H9 (cell line): ENCODE results near the gene OR13C9. TPM values are rescaled to one million over a fixed set of nuclear protein-coding genes. Genes with fewer than 3 reads are reported as not detected.

Source experiments
- DNase-seq: peaks from one replicate; pipeline ENCODE4 v3.0.0-alpha.2; 2017
- H2AFZ ChIP-seq: one replicate; pipeline ENCODE4 v1.6.1; 2013; ENCODE audit warnings: mild to moderate bottlenecking, low read length, control low read depth, moderate library complexity
- H2AK5ac ChIP-seq: 2 replicates; pipeline ENCODE4 v1.6.1; 2013; ENCODE audit warnings: low read length, control low read depth, mixed read lengths; ENCODE audit not compliant: insufficient read length
- H2BK120ac ChIP-seq: one replicate; pipeline ENCODE4 v1.6.1; 2013; ENCODE audit warnings: low read depth, mild to moderate bottlenecking, low read length, control low read depth, inconsistent platforms; ENCODE audit not compliant: poor library complexity, severe bottlenecking
- H2BK12ac ChIP-seq: 2 replicates; pipeline ENCODE4 v1.6.1; 2013; ENCODE audit warnings: low read length, control low read depth, mixed read lengths, low read depth; ENCODE audit not compliant: insufficient read length
- H2BK15ac ChIP-seq: 2 replicates; pipeline ENCODE4 v1.6.1; 2013; ENCODE audit warnings: low read depth, low read length, control low read depth
- H2BK20ac ChIP-seq: one replicate; pipeline ENCODE4 v1.6.1; 2013; ENCODE audit warnings: low read depth, mild to moderate bottlenecking, low read length, control low read depth, inconsistent platforms; ENCODE audit not compliant: poor library complexity, severe bottlenecking
- H2BK5ac ChIP-seq: 2 replicates; pipeline ENCODE4 v1.6.1; 2013; ENCODE audit warnings: low read length, control low read depth, mixed read lengths; ENCODE audit not compliant: insufficient read length
- H3K14ac ChIP-seq: 2 replicates; pipeline ENCODE4 v1.6.1; 2013; ENCODE audit warnings: low read length, control low read depth; ENCODE audit not compliant: insufficient read depth
- H3K18ac ChIP-seq: 2 replicates; pipeline ENCODE4 v1.6.1; 2013; ENCODE audit warnings: low read depth, mild to moderate bottlenecking, mixed read lengths, low read length, control low read depth; ENCODE audit not compliant: insufficient read length
- H3K23ac ChIP-seq: 2 replicates; pipeline ENCODE4 v1.6.1; 2013; ENCODE audit warnings: low read length, control low read depth, mixed read lengths, low read depth; ENCODE audit not compliant: insufficient read length
- H3K23me2 ChIP-seq: 2 replicates; pipeline ENCODE4 v1.6.1; 2013; ENCODE audit warnings: low read depth, mild to moderate bottlenecking, mixed read lengths, low read length, control low read depth; ENCODE audit not compliant: insufficient read length, poor library complexity, severe bottlenecking
- H3K27ac ChIP-seq: 2 replicates; pipeline ENCODE4 v1.5.1; 2013; ENCODE audit warnings: low read length, control low read depth, mixed read lengths, low read depth; ENCODE audit not compliant: insufficient read length
- H3K27me3 ChIP-seq: 2 replicates; pipeline ENCODE4 v1.6.1; 2013; ENCODE audit warnings: low read length, control low read depth, inconsistent platforms; ENCODE audit not compliant: insufficient read depth
- H3K4ac ChIP-seq: 2 replicates; pipeline ENCODE4 v1.6.1; 2013; ENCODE audit warnings: low read depth, mild to moderate bottlenecking, control low read depth, inconsistent platforms, low read length, moderate library complexity
- H3K4me1 ChIP-seq: 2 replicates; pipeline ENCODE4 v1.6.1; 2013; ENCODE audit warnings: low read length, control low read depth, inconsistent platforms; ENCODE audit not compliant: insufficient read depth
- H3K4me2 ChIP-seq: 2 replicates; pipeline ENCODE4 v1.6.1; 2013; ENCODE audit warnings: low read length, control low read depth, mixed read lengths; ENCODE audit not compliant: insufficient read length, insufficient read depth
- H3K56ac ChIP-seq: 2 replicates; pipeline ENCODE4 v1.6.1; 2013; ENCODE audit warnings: low read depth, mild to moderate bottlenecking, mixed read lengths, low read length, control low read depth; ENCODE audit not compliant: insufficient read length
- H3K79me1 ChIP-seq: 2 replicates; pipeline ENCODE4 v1.6.1; 2013; ENCODE audit warnings: low read depth, mild to moderate bottlenecking, moderate library complexity, low read length, control low read depth, inconsistent platforms; ENCODE audit not compliant: insufficient read depth, poor library complexity, severe bottlenecking
- H3K79me2 ChIP-seq: 2 replicates; pipeline ENCODE4 v1.6.1; 2013; ENCODE audit warnings: low read length, control low read depth, inconsistent platforms; ENCODE audit not compliant: insufficient read depth
- H3K9ac ChIP-seq: 2 replicates; pipeline ENCODE4 v1.6.1; 2013; ENCODE audit warnings: low read length, control low read depth, mixed read lengths; ENCODE audit not compliant: insufficient read length; ENCODE audit errors: extremely low read depth
- H3K9me3 ChIP-seq: one replicate; pipeline ENCODE4 v1.6.1; 2013; ENCODE audit warnings: low read depth, low read length, inconsistent platforms; ENCODE audit not compliant: control insufficient read depth
- H3T11ph ChIP-seq: one replicate; pipeline ENCODE4 v1.6.1; 2013; ENCODE audit warnings: mild to moderate bottlenecking, low read length, control low read depth, inconsistent platforms
- H4K20me1 ChIP-seq: one replicate; pipeline ENCODE4 v1.6.1; 2013; ENCODE audit not compliant: control insufficient read depth, insufficient read length, insufficient read depth
- H4K5ac ChIP-seq: 2 replicates; pipeline ENCODE4 v1.6.1; 2013; ENCODE audit warnings: low read depth, mild to moderate bottlenecking, mixed read lengths, low read length, control low read depth; ENCODE audit not compliant: insufficient read length
- H4K8ac ChIP-seq: replicated peaks from 2 replicates; pipeline ENCODE4 v1.6.1; 2013; ENCODE audit warnings: low read length, control low read depth, mixed read lengths, low read depth; ENCODE audit not compliant: insufficient read length
- H4K91ac ChIP-seq: 2 replicates; pipeline ENCODE4 v1.6.1; 2013; ENCODE audit warnings: low read depth, mild to moderate bottlenecking, moderate library complexity, mixed read lengths, low read length, control low read depth; ENCODE audit not compliant: insufficient read length
- H3K27ac Mint-ChIP-seq, 3 experiments: 2 replicates in 2 of 3; 3 replicates in 1 of 3; pipeline ENCODE4 v1.8.0; 2020 to 2021; ENCODE audit warnings: mixed read lengths in 3 of 3, mild to moderate bottlenecking in 1 of 3, moderate library complexity in 1 of 3
- H3K27me3 Mint-ChIP-seq: 2 replicates; pipeline ENCODE4 v1.8.0; 2021; ENCODE audit warnings: low read depth, mild to moderate bottlenecking, moderate library complexity, mixed read lengths
- H3K36me3 Mint-ChIP-seq, 3 experiments: 2 replicates in 2 of 3; 3 replicates in 1 of 3; pipeline ENCODE4 v1.8.0; 2020 to 2021; ENCODE audit warnings: low read depth in 3 of 3, mixed read lengths in 3 of 3; ENCODE audit not compliant: insufficient read depth in 1 of 3
- H3K4me1 Mint-ChIP-seq, 2 experiments: 2 replicates each; pipeline ENCODE4 v1.8.0; 2020; ENCODE audit warnings: mixed read lengths in 2 of 2
- H3K4me3 Mint-ChIP-seq, 2 experiments: 2 replicates in 1 of 2; 3 replicates in 1 of 2; pipeline ENCODE4 v1.8.0; 2020 to 2021; ENCODE audit warnings: mild to moderate bottlenecking in 2 of 2, mixed read lengths in 2 of 2, moderate library complexity in 1 of 2
- H3K9me3 Mint-ChIP-seq, 2 experiments: 2 replicates in 1 of 2; 3 replicates in 1 of 2; pipeline ENCODE4 v1.8.0; 2020; ENCODE audit warnings: mild to moderate bottlenecking in 2 of 2, mixed read lengths in 2 of 2, moderate library complexity in 1 of 2
- WGBS: extraction: QIAGEN DNeasy Blood & Tissue Kit; methylation state at CpG from one replicate; pipeline ENCODE4 v1.1.7; 2013; ENCODE audit warnings: missing lambda C conversion rate, low lambda C conversion rate, mixed read lengths; ENCODE audit not compliant: insufficient read length; ENCODE audit errors: extremely low coverage; 5-methylcytosine and 5-hydroxymethylcytosine counted together
- total RNA-seq: library from RNA; stranded (reverse); gene quantifications from 2 replicates; pipeline ENCODE4 v1.2.1, GENCODE V29; 2021
- TF ChIP-seq, protein P1 (sequence below): fragments of 200-600 bp; sonication (generic); conservative IDR thresholded peaks from 3 replicates; pipeline ENCODE4 v1.8.0; 2021; ENCODE audit warnings: antibody characterized with exemption, mild to moderate bottlenecking

The OR13C9 gene
- total RNA-seq, 1 experiment from 2014 or later, result not detected

DNA sequence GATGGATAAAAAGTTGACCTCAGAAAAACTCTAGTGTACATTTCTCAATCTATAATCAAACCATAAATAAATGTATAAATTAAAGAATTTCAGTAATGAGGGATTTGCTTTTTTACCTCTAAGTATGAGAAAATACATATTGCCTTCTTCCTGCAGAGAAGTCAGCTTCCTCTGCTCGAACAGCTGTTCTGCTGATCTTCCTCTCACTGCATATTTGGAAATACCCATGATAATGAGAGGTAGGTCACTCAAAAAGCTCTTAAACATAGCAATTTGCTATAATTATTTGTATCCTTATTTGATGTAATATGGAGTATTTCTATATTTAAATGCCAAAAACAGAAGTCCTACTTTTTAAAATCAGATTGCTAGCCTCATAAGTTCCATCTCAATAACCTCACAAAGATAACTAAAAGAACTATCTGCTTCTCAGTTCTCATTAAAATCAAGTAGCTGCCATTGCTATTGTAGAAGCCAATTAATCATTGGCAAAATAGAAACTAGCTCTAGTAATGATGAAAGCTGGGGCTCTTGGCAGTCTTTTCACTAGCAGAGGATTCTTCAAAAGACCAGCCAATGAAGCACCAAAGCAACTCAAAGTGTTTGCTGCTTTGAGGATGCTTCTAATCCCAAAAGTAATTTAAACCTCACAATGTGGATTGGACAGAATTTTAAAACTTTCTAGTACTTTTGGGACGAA is 40.6 kb upstream of the OR13C9 start:
- Histone ChIP-seq H2BK5ac (no peak overlapping the region), H3K9me3 (no peaks in the 10 kb centered on the region), H2AFZ (no peak overlapping the region), H4K8ac (no peak overlapping the region), H4K20me1 (no peaks in the 10 kb centered on the region), H3K27ac (no peak overlapping the region), H3K79me1 (no peaks in the 10 kb centered on the region), H3T11ph (no peak overlapping the region), H3K56ac (no peak overlapping the region), H4K91ac (no peak overlapping the region), H2BK20ac (no peak overlapping the region), H3K18ac (no peak overlapping the region), H2BK12ac (no peak overlapping the region), H3K79me2 (no peaks in the 10 kb centered on the region), H4K5ac (no peak overlapping the region), H2AK5ac (no peak overlapping the region), H3K14ac (no peak overlapping the region), H3K4me2 (no peak overlapping the region), H2BK15ac (no peak overlapping the region), H2BK120ac (no peak overlapping the region), H3K27me3 (no peaks in the 10 kb centered on the region), H3K4me1 (no peaks in the 10 kb centered on the region), H3K9ac (no peak overlapping the region), H3K4ac (no peak overlapping the region), H3K23me2 (no peaks in the 10 kb centered on the region), H3K23ac (no peak overlapping the region)
- H3K27ac Mint-ChIP-seq, result no peak overlapping the region
- no peaks in the 10 kb centered on the region for H3K27me3 Mint-ChIP-seq
- DNase-seq, result no peak
- no CpG with 5 or more reads among the region's 2 CpGs for WGBS
- peaks cover 0 to 4% of the 10 kb centered on the region in 2 experiments; a peak in 1 of 4 replicates for H3K4me1 Mint-ChIP-seq
- H3K4me3 Mint-ChIP-seq, result no peak overlapping the region
- H3K9me3 Mint-ChIP-seq, result peaks cover 0 to 3% of the 10 kb centered on the region in 2 experiments; a peak in 3 of 5 replicates
- no peaks in the 10 kb centered on the region for H3K36me3 Mint-ChIP-seq
- TF ChIP-seq, protein P1, sequence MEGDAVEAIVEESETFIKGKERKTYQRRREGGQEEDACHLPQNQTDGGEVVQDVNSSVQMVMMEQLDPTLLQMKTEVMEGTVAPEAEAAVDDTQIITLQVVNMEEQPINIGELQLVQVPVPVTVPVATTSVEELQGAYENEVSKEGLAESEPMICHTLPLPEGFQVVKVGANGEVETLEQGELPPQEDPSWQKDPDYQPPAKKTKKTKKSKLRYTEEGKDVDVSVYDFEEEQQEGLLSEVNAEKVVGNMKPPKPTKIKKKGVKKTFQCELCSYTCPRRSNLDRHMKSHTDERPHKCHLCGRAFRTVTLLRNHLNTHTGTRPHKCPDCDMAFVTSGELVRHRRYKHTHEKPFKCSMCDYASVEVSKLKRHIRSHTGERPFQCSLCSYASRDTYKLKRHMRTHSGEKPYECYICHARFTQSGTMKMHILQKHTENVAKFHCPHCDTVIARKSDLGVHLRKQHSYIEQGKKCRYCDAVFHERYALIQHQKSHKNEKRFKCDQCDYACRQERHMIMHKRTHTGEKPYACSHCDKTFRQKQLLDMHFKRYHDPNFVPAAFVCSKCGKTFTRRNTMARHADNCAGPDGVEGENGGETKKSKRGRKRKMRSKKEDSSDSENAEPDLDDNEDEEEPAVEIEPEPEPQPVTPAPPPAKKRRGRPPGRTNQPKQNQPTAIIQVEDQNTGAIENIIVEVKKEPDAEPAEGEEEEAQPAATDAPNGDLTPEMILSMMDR, result no peak
